Activated CD8-positive, alpha-beta T cell treated with anti-CD3 and anti-CD28 coated beads for 36 hours (primary cell): ENCODE results near the gene ADAMTSL4. TPM values are rescaled to one million over a fixed set of nuclear protein-coding genes. Genes with fewer than 3 reads are reported as not detected.
A peak's percentile ranks its signal among the peaks of the same experiment; 100 is the strongest.

ENCODE experiments used
- ATAC-seq: fragments of 200-7000 bp; cut with Tn5 transposase; one replicate; pipeline ENCODE4 v1.10.0; 2021; ENCODE audit warnings: mild to moderate bottlenecking, moderate library complexity
- CTCF ChIA-PET: fragments of 350-600 bp; sonication (Branson Sonifier 250); formaldehyde crosslinking; loops from one replicate; lab custom pipeline; 2021; ENCODE audit warnings: antibody characterized with exemption; lab: Charles Lee
- POLR2A ChIA-PET: fragments of 350-600 bp; sonication (Branson Sonifier 250); formaldehyde crosslinking; loops from one replicate; lab custom pipeline; 2021; ENCODE audit warnings: antibody characterized with exemption; lab: Charles Lee
- DNase-seq: peaks from one replicate; pipeline ENCODE4 v3.0.0-alpha.2; 2020
- H3K27ac Mint-ChIP-seq: one replicate; pipeline ENCODE4 v1.8.0; 2021; ENCODE audit warnings: mild to moderate bottlenecking, mixed read lengths
- H3K27me3 Mint-ChIP-seq: one replicate; pipeline ENCODE4 v1.8.0; 2021; ENCODE audit warnings: mixed read lengths
- H3K36me3 Mint-ChIP-seq: one replicate; pipeline ENCODE4 v1.8.0; 2021; ENCODE audit warnings: low read depth, mixed read lengths
- H3K4me1 Mint-ChIP-seq: one replicate; pipeline ENCODE4 v1.8.0; 2021; ENCODE audit warnings: low read depth, mixed read lengths
- H3K4me3 Mint-ChIP-seq: one replicate; pipeline ENCODE4 v1.8.0; 2021; ENCODE audit warnings: mild to moderate bottlenecking, moderate library complexity, mixed read lengths
- H3K9me3 Mint-ChIP-seq: one replicate; pipeline ENCODE4 v1.8.0; 2021; ENCODE audit warnings: mixed read lengths
- intact Hi-C: fragments of 100-400 bp; cut with micrococcal nuclease; formaldehyde crosslinking; loops from one replicate; pipeline ENCODE4 v1.10.0; 2022
- total RNA-seq, 2 experiments: library from RNA; stranded (reverse); gene quantifications; one replicate each; pipeline ENCODE4 v1.2.3, GENCODE V29; 2021
- TF ChIP-seq, protein P1 (sequence below): fragments of 200-600 bp; IDR thresholded peaks from one replicate; pipeline ENCODE4 v1.8.0; 2022; ENCODE audit warnings: antibody characterized with exemption, mild to moderate bottlenecking

Gene ADAMTSL4
- total RNA-seq, 2 experiments from 2014 or later = 0.11 to 0.20 TPM

GRCh38 chr1:150545486-150546032 is 3.6 kb upstream of the ADAMTSL4 start:
- TF ChIP-seq, protein P1, sequence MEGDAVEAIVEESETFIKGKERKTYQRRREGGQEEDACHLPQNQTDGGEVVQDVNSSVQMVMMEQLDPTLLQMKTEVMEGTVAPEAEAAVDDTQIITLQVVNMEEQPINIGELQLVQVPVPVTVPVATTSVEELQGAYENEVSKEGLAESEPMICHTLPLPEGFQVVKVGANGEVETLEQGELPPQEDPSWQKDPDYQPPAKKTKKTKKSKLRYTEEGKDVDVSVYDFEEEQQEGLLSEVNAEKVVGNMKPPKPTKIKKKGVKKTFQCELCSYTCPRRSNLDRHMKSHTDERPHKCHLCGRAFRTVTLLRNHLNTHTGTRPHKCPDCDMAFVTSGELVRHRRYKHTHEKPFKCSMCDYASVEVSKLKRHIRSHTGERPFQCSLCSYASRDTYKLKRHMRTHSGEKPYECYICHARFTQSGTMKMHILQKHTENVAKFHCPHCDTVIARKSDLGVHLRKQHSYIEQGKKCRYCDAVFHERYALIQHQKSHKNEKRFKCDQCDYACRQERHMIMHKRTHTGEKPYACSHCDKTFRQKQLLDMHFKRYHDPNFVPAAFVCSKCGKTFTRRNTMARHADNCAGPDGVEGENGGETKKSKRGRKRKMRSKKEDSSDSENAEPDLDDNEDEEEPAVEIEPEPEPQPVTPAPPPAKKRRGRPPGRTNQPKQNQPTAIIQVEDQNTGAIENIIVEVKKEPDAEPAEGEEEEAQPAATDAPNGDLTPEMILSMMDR = no peak
- peaks cover 23% of the 10 kb centered on the region for H3K27me3 Mint-ChIP-seq
- no peaks in the 10 kb centered on the region for H3K36me3 Mint-ChIP-seq
- intact Hi-C loops = no loop called here
- H3K27ac Mint-ChIP-seq = no peak overlapping the region
- H3K4me3 Mint-ChIP-seq = no peak overlapping the region
- H3K4me1 Mint-ChIP-seq = peaks cover 10% of the 10 kb centered on the region
- ATAC-seq (no peak), DNase-seq (no peak)
- ChIA-PET CTCF (interaction anchor here (0.7 to 4.2 kb wide), 5 partner anchors 13 to 451 kb away, joined by 3 to 21 read pairs (median 3); no protein-coding TSS in a partner anchor), POLR2A (interaction anchor here (1.3 kb wide), 1 partner anchor 84 kb away, joined by 3 read pairs; no protein-coding TSS in a partner anchor)
- H3K9me3 Mint-ChIP-seq = no peaks in the 10 kb centered on the region

GRCh38 chr1:150546294-150546937 is 2.8 kb upstream of the ADAMTSL4 start:
- POLR2A ChIA-PET = interaction anchor here (0.8 to 1.3 kb wide), 2 partner anchors 51 to 83 kb away, joined by 3 read pairs; no protein-coding TSS in a partner anchor
- H3K27ac Mint-ChIP-seq = no peak overlapping the region
- intact Hi-C loops = no loop called here
- peaks cover 26% of the 10 kb centered on the region for H3K27me3 Mint-ChIP-seq
- no peaks in the 10 kb centered on the region for H3K36me3 Mint-ChIP-seq
- TF ChIP-seq, protein P1 = no peak
- CTCF ChIA-PET = interaction anchor here (0.7 to 4.2 kb wide), 3 partner anchors 14 to 111 kb away, joined by 3 to 21 read pairs (median 6); no protein-coding TSS in a partner anchor
- H3K4me3 Mint-ChIP-seq = no peak overlapping the region
- peaks cover 16% of the 10 kb centered on the region for H3K4me1 Mint-ChIP-seq
- ATAC-seq (no peak), DNase-seq (no peak)
- H3K9me3 Mint-ChIP-seq = no peaks in the 10 kb centered on the region

DNA sequence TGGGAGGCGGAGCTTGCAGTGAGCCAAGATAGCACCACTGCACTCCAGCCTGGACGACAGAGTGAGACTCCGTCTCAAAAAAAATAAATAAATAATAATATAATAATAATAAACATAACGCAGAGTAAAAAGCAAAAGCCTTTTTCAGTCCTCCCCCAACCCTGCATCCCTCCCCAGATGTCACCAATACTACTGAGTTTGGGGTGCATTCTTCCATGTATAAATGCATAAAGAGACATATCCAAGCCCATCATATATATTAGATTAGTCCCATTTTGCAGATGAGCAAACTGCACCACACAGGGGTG is 930 bp upstream of the ADAMTSL4 start:
- POLR2A ChIA-PET = interaction anchor here (0.7 to 1.6 kb wide), 5 partner anchors 11 to 24 kb away, joined by 3 to 6 read pairs (median 4); no protein-coding TSS in a partner anchor

DNA sequence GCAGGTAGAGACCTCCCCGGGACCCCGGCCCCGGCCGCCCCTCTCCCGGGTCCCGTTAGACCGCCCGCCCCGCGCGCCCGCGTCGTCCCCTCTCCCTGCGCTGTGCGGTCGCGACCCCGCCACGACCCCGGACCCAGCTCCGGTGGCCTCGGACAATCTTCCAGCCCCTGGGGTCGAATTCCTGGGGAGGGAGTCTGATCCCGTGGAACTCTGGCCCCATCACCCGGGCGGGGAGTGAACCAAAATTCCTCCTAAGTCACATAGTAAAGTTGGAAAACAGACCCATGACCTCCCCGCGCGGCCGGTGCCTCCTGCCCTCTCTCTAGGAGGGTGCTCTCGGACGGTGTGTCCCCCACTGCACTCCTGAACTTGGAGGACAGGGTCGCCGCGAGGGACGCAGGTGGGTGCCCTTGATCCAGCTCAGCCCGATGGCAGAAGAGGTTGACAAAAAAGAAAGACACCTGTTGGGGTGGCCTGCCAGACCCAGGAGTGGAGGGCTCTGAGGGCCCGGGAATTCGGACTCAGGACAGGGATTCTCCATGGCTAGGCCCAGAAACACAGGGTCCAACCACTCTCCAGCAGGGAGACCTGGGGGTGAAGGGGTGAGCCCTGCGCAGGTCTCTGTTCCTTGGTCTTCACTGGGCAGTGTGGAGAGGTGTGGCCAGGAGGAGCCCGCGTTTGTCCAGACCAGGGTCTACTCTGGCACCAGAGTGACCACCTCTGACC is 451 bp downstream of the ADAMTSL4 start:
- intact Hi-C loops = no loop called here
- ATAC-seq = no peak
- H3K4me1 Mint-ChIP-seq = peaks cover 29% of the 10 kb centered on the region
- TF ChIP-seq, protein P1 = no peak
- DNase-seq = no peak
- H3K27ac Mint-ChIP-seq = peak overlapping the region; percentile 38
- H3K36me3 Mint-ChIP-seq = no peaks in the 10 kb centered on the region
- CTCF ChIA-PET = interaction anchor here (1.1 to 4.9 kb wide), 4 partner anchors 12 to 86 kb away, joined by 3 to 45 read pairs (median 5); partner anchors contain the start of gene ENSA
- POLR2A ChIA-PET = interaction anchor here (0.6 to 1.6 kb wide), 3 partner anchors 11 to 80 kb away, joined by 3 to 6 read pairs (median 4); partner anchors contain the start of gene ENSA
- H3K27me3 Mint-ChIP-seq = peaks cover 23% of the 10 kb centered on the region
- H3K4me3 Mint-ChIP-seq = peak overlapping the region; percentile 71
- no peaks in the 10 kb centered on the region for H3K9me3 Mint-ChIP-seq

More for the DNA sequence above, 930 bp upstream of the ADAMTSL4 start:
- Mint-ChIP-seq H3K36me3 (no peaks in the 10 kb centered on the region), H3K4me1 (peaks cover 29% of the 10 kb centered on the region), H3K4me3 (peak overlapping the region; percentile 71), H3K27ac (no peak overlapping the region), H3K27me3 (peaks cover 26% of the 10 kb centered on the region), H3K9me3 (no peaks in the 10 kb centered on the region)
- TF ChIP-seq, protein P1 = no peak
- DNase-seq (no peak), ATAC-seq (no peak)
- intact Hi-C loops = no loop called here
- CTCF ChIA-PET = interaction anchor here (0.7 to 4.9 kb wide), 10 partner anchors 10 to 100 kb away, joined by 3 to 45 read pairs (median 3); partner anchors contain the start of gene ENSA
